NCI-H1694 treated with DMSO at 0.1 percent for 48 hours (cell line): Measurements from ENCODE around the gene CCDC51.
"Not testable (repeated sequence)": the region's sequence is repeated elsewhere in the genome, so short reads cannot be mapped to it uniquely, and the experiment has no call there.

Experiments used
- DNase-seq: peaks from one replicate; lab custom pipeline; 2025; lab: John Stamatoyannopoulos, UW

Gene CCDC51, protein sequence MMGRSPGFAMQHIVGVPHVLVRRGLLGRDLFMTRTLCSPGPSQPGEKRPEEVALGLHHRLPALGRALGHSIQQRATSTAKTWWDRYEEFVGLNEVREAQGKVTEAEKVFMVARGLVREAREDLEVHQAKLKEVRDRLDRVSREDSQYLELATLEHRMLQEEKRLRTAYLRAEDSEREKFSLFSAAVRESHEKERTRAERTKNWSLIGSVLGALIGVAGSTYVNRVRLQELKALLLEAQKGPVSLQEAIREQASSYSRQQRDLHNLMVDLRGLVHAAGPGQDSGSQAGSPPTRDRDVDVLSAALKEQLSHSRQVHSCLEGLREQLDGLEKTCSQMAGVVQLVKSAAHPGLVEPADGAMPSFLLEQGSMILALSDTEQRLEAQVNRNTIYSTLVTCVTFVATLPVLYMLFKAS

DNA sequence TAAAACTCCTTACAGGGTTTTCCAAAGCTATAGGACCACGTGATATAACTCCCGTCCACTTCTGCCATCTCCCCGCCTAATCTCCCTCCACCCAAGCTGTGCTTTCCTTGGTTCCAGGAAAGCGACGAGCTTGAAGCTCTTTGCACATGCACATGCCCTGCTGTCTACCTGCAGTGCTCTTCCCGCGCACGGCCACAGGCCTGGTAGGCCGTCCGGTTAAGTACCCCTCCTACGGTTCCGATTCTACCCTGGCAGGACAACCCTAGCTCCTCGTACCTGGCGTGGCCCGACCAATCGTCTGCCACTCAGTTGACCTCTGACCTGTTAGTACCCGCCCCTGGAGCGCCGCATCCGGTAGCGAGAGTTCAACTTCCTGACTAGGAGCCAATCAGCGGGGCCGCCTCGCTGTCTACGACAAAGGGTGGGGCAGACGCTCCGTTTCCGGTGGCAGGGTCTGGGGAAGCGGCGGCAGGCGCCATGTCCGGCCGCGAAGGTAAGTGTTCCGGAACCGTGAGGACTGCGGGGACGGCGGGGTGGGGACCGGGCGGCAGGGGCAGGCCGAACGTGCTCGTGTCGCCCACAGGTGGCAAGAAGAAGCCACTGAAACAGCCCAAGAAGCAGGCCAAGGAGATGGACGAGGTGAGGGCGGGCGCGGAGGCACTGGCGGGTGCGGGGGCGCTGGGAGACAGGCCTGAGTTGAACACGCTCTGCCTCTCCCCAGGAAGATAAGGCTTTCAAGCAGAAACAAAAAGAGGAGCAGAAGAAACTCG lies at the start of gene CCDC51, which contains the start of gene TMA7:
CCDC51 (minus strand) TSS at position 300 of the 770 bp plus-strand sequence. CDS start 4,991 bp downstream, outside the sequence.
TMA7 (plus strand) TSS at position 438 of the 770 bp plus-strand sequence; CDS start at position 478, 40 bp downstream.
- peak; percentile 71 for DNase-seq

DNA sequence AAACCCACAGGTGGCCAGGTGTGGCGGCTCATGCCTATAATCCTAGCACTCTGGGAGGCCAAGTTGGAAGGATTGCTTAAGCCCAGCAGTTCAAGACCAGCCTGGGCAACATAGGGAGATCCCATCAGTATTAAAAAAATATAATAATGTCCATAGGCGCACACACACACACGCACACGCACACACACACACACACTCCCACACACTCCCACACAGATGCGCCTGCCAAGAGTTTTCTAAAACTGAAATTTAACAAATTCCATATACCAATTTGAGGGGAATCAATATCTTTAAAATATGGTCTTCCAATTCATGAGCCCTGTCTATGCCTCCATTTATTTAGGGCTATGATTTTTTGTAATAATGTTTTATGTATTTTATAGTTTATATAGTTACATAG lies 47.0 kb upstream of the CCDC51 start:
- DNase-seq: no peak

DNA sequence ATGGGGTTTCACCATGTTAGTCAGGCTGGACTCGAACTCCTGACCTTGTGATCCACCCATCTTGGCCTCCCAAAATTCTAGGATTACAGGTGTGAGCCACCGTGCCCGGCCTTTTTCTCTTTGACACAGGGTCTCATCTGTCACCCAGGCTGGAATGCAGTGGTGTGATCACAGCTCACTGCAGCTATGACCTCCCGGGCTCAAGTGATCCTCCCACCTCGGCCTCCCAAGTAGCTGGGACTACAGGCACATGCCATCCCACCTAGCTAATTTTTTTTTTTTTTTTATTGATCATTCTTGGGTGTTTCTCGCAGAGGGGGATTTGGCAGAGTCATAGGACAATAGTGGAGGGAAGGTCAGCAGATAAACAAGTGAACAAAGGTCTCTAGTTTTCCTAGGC lies 42.9 kb upstream of the CCDC51 start:
- DNase-seq: not testable (repeated sequence)

DNA sequence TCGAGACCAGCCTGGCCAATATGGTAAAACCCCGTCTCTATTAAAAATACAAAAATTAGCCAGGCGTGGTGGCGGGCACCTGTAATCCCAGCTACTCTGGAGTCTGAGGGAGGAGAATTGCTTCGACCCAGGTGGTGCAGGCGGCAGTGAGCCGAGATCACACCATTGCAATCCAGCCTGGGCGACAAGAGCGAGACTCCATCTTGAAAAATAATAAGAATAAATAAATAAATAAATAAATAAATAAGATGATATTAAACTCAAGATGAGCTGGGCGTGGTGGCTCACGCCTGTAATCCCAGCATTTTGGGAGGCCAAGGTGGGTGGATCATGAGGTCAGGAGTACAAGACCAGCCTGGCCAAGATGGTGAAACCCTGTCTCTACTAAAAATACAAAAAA lies 41.0 kb upstream of the CCDC51 start:
- DNase-seq: not testable (repeated sequence)

DNA sequence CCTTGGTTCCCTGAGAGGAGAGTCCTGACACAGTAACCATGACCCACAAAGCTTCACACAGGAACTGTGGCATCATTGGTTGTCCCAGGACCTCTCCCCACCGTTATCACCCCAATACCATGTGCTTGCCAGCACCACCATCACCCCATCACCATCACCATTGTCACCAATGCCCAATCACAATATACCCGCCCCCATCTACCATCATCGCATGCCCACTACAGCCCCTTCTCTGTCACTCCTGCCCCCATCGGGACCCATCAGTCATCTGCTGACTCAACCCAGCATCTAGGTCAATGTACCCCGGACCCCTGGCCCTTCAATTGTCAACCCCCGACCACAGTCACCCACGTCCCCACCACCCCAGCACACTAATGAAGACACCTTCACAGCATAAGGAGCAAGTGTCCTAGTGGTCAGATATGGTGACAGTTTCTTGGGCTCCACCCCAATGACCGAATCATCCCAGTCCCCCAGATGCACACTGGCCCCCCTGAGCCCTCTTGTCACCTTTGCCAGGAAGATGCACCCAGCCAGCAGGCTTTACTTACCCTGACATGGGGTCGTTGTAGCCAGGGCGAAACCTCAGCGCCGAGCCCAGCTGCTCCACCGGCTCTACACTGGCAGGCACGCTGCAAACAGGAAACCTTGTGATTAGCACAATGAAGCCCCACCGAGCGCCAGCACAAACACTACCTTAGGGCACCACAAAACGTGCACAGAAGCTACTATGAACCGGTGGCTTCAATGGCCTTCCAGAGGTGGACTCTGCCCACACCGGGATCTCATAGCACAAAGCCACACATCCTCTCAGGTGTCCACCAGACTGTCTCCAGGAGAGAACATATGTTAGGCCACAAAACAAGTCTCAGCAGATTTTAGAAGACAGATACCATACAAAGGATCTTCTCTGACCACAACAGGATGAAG lies 39.0 kb upstream of the CCDC51 start:
- DNase-seq: no peak

DNA sequence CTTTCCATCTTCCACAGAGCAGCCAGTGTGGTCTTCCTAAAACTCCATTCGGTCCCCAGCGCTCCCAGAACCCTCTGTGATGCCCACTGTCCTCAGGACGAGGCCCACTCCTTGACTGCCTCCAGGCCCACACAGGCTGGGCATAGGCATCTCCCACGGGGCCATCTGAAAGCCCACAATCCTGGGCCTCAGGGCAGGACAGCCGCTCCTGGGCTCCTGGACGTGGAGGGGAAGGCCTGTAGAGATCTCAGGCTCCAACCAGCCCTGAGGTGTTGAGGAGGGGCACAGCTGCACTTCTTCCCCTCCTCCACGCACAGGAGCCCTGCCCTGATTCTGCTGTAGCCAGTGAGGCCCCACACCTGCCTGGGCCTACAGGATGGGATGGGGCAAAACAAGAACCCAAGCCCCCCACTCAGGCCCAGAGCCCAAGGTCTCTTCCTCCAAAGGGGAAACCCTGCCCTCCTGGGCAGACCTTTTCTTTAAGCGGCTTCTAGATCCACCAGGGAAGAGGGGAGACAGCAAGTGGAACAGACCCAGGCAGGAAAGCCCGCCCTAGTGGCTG lies 38.1 kb upstream of the CCDC51 start:
- no peak for DNase-seq

DNA sequence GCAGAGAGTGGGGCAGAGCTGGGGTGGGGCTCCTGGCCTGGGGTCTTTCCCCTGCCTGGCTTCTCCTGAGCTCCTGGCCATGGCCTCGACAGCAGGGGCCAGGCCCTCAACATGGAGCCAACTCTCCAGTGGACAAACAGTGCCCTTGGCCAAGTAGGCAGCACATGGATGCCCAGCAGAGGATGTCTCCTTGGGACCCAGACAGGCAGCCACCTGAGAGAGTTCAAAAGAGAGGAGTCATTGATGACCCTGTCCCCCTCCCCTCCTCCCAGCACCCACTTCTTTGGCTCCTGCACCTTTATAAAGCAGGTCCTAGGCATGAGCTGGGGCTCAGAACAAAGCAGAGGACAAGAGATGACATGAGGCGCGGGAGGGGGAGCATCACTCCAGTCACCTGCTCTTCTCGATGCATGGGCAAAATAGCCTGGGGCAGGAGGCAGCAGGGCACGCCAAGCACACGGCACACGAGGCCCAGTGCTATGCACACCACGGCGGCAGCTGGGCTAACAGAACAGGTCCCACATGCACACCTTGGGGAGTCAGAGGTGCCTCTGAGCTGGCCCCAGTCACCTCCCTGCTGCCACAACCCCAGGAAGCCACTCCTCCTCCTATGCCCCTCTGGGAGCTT lies 36.6 kb upstream of the CCDC51 start:
- DNase-seq: no peak

DNA sequence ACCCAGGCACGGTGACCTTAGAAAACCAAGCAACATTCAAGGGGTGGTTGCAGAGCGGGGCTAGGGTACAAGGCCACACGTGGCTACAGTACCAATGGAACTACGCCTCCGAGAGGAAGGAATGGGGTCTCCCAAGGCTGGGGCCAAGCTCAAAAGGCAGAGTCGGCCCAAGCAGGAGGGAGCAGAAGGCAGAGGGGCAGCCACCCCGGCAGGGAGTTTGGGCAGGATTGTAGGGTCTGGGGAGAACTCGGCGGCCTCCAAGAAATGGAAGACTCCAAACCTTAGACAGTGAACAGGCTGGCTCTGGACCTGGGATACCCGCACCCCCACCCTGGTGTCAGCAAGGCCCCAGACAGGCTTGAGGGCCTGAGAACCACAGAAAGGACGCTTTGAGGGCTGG lies 35.3 kb upstream of the CCDC51 start:
- no peak for DNase-seq

DNA sequence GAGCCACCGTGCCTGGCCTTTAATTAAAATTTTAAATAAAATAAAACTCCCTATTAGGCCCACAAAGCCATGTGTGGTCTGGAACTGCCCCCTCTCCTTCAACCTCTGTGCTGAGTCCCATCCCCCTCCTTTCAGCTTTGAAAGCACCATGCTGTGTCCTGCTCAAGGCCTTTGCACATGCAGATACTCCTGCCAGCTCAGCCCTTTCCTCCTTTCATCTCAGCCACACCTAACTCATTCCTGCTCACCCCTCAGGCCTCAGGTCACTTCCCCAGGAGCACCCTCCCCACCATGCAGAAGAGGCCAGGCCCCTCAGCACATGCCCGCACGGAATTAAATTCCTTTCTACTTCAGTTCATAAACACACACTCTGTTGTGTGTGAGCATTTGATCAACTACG lies 34.7 kb upstream of the CCDC51 start:
- DNase-seq: no peak

DNA sequence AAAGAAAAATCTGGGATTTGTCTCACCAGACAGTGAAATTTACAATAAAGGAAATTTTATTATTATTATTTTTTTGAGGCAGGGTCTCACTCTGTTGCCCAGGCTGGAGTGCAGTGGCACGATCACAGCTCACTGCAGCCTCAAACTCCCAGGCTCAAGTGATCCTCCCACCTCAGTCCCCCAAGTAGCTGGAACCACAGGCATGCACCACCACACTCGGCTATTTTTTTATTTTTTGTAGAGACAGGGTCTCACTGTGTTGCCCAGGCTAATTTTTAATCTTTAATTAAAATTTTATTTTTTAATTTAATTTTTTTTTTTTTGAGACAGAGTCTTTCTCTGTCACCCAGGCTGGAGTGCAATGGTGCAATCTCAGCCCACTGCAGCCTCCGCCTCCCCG lies 34.1 kb upstream of the CCDC51 start:
- DNase-seq: not testable (repeated sequence)

DNA sequence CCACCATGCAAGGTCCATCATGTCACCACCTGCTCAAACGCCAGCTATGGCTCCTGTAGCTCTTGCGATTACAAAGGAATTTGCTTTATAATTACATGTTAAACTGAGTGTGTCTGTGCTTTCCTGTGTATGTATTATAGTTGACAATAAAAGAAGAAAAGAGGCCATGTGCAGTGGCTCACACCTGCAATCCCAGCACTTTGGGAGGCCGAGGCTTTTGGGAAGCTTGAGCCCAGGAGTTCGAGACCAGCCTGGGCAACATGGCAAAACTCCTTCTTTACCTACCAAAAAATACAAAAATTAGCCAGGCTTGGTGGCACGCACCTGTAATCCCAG lies 33.7 kb upstream of the CCDC51 start:
- no peak for DNase-seq

DNA sequence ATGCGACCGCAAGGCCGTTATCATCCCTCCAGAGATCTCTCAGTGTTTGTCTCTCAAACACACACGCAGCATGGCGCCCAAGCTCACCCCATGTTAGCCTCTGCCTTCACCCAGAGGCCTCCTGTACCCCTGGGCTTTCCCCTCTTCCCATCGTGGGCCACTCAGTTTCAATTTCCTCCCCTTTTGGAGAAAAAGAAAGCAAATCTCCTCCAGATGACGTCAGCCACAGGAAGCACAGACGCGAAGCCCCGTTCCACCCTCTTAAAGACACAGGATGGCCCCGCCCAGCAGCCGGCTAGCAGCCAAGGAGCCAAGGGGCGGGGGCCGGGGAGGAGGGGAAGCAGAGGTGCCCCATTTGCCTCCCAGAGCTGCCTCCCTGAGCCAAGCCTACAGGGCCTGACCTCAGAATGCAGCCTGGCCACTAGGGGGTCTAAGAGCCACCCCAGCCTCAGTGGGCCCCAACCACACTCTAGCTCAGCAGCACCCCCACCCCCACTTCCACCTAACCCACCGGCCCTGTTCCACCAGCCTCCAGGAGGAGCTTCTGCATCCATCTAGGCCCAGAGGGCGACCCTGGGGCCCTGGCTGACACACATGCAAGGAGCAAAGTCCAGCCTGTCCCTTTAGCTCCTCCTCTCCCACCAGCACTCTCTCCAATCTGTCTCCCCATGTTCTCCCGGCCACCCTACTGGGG lies 33.2 kb upstream of the CCDC51 start:
- DNase-seq: peak; percentile 1

DNA sequence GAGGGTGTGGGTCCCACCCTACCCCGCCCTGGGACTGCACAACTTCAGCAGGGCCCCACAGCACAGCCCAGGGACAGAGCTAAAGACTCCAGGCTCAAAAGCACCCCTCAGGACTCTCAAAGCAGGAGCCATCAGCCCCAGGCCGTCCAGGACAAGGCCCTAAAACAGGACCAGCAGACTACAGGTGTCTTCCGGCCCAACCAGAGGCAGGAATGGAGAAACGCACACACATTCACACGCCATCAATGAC lies 32.7 kb upstream of the CCDC51 start:
- DNase-seq: no peak

DNA sequence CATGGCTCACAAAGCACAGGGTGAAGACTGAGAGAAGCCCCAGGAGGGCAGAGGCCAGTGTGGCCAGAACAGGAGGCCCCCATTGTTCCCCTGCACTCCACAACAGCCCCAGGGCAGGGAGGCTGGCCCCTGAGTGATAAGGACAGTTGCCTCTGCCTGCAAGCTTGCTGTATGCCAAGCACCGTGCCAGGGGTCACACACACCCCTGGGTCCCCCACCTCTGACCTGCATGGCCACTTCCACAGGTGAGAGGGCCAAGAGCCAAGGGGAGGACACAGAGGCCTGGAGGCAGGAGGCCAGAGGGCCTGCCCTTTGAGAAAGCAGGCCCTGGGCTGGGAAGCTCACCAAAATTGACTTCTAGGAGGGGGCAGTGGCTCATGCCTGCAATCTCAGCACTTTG lies 30.4 kb upstream of the CCDC51 start:
- DNase-seq: no peak

DNA sequence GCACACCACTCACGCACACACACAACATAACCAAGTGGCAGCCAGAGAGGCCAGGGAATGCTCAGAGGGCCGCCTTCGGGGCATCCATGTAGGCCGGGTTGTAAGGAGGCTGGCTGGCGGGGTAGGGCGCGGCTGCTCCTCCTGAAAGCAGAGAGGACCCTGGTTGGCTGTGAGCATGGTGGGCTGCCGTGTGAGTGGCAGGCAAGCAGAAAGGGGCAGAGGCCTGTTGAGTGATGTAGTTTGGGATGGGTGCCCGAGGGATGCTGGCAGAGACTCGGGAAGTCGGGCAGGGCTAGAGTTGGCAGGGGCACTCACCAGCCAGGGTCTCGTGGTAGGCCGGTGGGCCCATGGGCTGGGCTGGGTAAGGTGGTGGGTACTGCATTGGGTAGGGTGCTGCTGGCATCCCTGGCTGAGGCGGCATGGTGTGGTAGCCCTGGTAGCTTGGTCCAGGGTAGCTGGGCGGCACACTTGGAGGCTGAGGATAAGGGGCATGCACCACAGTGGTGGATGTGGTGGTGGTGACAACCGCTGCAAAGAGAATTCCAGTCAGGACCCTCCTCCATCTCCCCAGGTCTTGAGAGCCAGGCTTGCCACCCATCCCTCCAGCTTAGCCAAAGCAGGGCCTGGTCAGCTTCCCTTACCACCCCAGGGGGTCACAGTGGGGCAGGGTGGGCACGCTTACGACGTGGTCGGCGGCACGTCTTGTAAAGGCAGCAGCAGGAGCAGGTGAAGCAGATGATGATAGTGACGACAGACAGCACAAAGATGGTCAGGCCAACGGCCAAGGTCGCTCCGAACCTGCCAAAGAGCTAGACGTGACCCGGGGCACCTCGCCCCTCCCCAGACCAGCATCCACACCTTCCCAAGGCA lies 29.4 kb upstream of the CCDC51 start:
- DNase-seq: no peak

DNA sequence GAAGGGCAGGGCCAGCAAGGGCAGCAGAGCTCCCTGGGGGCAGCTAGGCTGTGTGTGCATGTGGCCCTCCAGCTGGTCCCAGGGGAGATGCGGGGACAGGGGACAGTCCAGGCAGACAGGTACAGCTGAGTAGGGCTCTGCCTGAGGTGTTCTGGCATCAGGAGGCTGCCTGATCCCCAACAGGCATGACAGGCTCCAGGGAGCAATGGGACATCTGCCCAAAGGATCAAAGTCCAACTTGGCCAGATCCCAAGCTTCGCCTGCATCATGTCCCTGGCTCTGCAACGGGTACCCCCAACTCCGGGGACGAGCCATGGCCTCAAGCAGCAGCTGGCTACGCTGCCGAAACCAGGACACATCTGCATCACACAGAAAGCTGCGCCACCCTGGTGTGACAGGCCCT lies 28.4 kb upstream of the CCDC51 start:
- no peak for DNase-seq

DNA sequence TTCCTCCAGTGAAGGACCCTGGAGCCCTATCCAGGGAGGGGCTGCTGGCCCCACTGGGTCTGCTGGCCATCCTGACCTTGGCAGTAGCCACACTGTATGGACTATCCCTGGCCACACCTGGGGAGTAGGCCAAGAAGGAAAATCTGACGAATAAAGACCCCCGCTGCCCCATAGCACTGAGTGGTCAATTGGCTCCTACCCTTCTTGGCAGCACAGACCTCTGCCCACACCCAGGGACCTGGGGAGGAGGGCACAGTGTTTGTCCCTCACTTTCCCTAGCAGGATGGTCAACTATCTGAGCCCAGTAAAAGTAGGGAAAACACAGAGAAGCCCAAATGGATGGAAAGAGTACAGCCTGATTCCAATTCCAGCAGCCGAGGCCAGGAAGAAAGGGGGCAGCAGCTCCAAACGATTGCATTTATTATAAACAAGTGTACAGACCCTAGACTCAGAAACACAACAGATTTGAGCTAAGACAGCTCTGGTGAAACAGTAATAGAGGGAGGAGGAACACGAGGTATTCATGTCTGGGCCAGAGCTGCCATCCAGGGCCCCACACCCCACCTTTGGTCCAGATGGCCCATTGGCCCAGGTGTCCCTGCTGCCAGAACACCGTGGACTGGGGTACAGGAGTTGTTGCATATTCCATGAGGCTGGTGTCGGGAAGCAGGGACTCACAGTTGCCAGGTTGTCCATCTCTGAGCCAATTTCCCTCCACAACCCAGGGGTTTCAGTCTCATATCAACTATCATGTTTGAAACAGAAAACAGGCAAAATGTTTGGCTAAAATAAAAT lies 27.8 kb upstream of the CCDC51 start:
- DNase-seq: no peak

DNA sequence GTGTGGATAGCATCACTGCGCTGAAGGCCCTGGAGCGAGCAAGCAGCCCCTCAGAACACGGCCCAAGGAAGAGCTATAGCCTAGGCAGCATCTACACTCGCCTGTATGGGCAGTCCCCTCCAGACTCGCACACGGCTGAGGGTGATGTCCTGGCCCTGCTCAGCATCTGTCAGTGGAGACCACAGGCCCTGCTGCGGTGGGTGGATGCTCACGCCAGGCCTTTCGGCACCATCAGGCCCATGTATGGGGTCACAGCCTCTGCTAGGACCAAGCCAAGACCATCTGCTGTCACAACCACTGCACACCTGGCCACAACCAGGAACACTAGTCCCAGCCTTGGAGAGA lies 27.2 kb upstream of the CCDC51 start:
- DNase-seq: no peak

DNA sequence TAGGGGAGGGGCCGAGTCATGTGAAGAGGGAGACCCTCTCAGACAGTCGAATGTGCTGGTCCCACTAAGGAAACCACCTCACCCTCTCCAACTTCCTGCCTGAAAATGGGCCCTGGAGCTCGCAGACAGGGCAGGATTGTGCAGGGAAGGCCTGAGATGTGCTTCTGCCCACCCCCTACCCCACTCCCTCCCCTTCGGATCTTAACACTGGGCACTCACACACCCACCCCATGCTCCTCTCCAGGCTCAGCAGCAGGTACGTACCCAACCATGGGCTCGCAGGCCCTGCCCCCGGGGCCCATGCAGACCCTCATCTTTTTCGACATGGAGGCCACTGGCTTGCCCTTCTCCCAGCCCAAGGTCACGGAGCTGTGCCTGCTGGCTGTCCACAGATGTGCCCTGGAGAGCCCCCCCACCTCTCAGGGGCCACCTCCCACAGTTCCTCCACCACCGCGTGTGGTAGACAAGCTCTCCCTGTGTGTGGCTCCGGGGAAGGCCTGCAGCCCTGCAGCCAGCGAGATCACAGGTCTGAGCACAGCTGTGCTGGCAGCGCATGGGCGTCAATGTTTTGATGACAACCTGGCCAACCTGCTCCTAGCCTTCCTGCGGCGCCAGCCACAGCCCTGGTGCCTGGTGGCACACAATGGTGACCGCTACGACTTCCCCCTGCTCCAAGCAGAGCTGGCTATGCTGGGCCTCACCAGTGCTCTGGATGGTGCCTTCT lies 26.6 kb upstream of the CCDC51 start:
- no peak for DNase-seq
